Calu3 (cell line): ENCODE measurements around the gene GALE. TPM values are rescaled to one million over a fixed set of nuclear protein-coding genes. Genes with fewer than 3 reads are reported as not detected.
"Not testable (repeated sequence)": the region's sequence is repeated elsewhere in the genome, so short reads cannot be mapped to it uniquely, and the experiment has no call there.

Source experiments
- Bru-seq: library from RNA; stranded (reverse); fragments of 400-500 nt; gene quantifications from one replicate; lab custom pipeline; 2021; lab: Mats Ljungman, UMichigan
- BruChase-seq, 2 experiments: library from RNA; stranded (reverse); fragments of 400-500 nt; gene quantifications; one replicate each; lab custom pipeline; 2021; lab: Mats Ljungman, UMichigan
- BruUV-seq: library from RNA; stranded (reverse); fragments of 400-500 nt; replicated peaks from 2 replicates; lab custom pipeline; 2021; lab: Mats Ljungman, UMichigan
- CTCF ChIA-PET: fragments of 300-600 bp; sonication (Branson Sonifier 250); formaldehyde crosslinking; loops from one replicate; lab custom pipeline; 2022; ENCODE audit warnings: antibody characterized with exemption; lab: Charles Lee
- DNase-seq: peaks from one replicate; pipeline ENCODE4 v3.0.0; 2022
- H3K27ac Mint-ChIP-seq: one replicate; pipeline ENCODE4 v1.8.0; 2022; ENCODE audit warnings: mixed read lengths; ENCODE audit not compliant: unreplicated experiment
- H3K27me3 Mint-ChIP-seq: one replicate; pipeline ENCODE4 v1.8.0; 2022; ENCODE audit warnings: mixed read lengths; ENCODE audit not compliant: unreplicated experiment
- H3K36me3 Mint-ChIP-seq: one replicate; pipeline ENCODE4 v1.8.0; 2022; ENCODE audit warnings: mild to moderate bottlenecking, moderate library complexity, mixed read lengths; ENCODE audit not compliant: insufficient read depth, unreplicated experiment
- H3K4me1 Mint-ChIP-seq: one replicate; pipeline ENCODE4 v1.8.0; 2022; ENCODE audit warnings: mild to moderate bottlenecking, low read depth, mixed read lengths; ENCODE audit not compliant: unreplicated experiment
- H3K4me3 Mint-ChIP-seq: one replicate; pipeline ENCODE4 v1.8.0; 2022; ENCODE audit warnings: mild to moderate bottlenecking, low read depth, moderate library complexity, mixed read lengths; ENCODE audit not compliant: unreplicated experiment
- H3K9me3 Mint-ChIP-seq: one replicate; pipeline ENCODE4 v1.8.0; 2022; ENCODE audit warnings: low read depth, mixed read lengths; ENCODE audit not compliant: unreplicated experiment
- CTCF ChIP-seq: fragments of 200-600 bp; IDR thresholded peaks from one replicate; pipeline ENCODE4 v1.8.0; 2022; ENCODE audit warnings: antibody characterized with exemption; ENCODE audit not compliant: unreplicated experiment
- intact Hi-C: fragments of 100-400 bp; cut with micrococcal nuclease; formaldehyde crosslinking; loops from one replicate; pipeline ENCODE4 v1.10.0; 2022; ENCODE audit not compliant: unreplicated experiment
- long read RNA-seq: library from polyadenylated mRNA; stranded (forward); transcript quantifications from one replicate; pipeline ENCODE4 v2.0.0, GENCODE V29; 2022
- total RNA-seq: library from RNA; stranded (reverse); gene quantifications from 2 replicates; pipeline ENCODE4 v1.2.3, GENCODE V29; 2022

GALE gene
- 76.7 and 97.9 TPM in 2 replicates for total RNA-seq
- Bru-seq, nascent RNA, result percentile 72 among the genes with signal in this experiment
- percentile 87 among the genes with signal in this experiment for BruChase-seq, experiment 1, labeled RNA remaining after a 6-hour chase
- percentile 79 among the genes with signal in this experiment for BruChase-seq, experiment 2, labeled RNA remaining after a 2-hour chase
- long read RNA-seq, transcript GALE-216 (12 exons, 1,566 nt), result major isoform, 62 of 150 reads
- long read RNA-seq, partial matches to known transcripts, result 19 of 150 reads
- long read RNA-seq, other reads (novel, unspliced or antisense), result 63 of 150 reads

- BruUV-seq, result no TSS peak
- H3K27me3 Mint-ChIP-seq, result no peaks in the 10 kb centered on the region
- peak within 1 kb of the TSS; percentile 83 for H3K4me3 Mint-ChIP-seq
- H3K36me3 Mint-ChIP-seq, result peaks cover 56% of the 10 kb centered on the region
- intact Hi-C loops, result loop anchor here (10.0 kb wide), 1 partner anchor 344 kb away; the partner anchor contains the start of gene IL22RA1
- peak within 1 kb of the TSS; percentile 93 for H3K27ac Mint-ChIP-seq
- H3K4me1 Mint-ChIP-seq, result no peaks in the 10 kb centered on the region
- TF ChIP-seq CTCF, result no peak
- no peaks in the 10 kb centered on the region for H3K9me3 Mint-ChIP-seq
- peak; percentile 90 for DNase-seq
- CTCF ChIA-PET, result interaction anchor here (0.8 kb wide), 1 partner anchor 29 kb away, joined by 3 read pairs; no protein-coding TSS in a partner anchor
Observed at GRCh38 chr1:23800400-23801337, at the start of gene GALE. Gene GALE, minus strand, starts transcription at chr1:23800754. Its CDS starts 1,747 bp downstream, at chr1:23799007.

- no peak for TF ChIP-seq CTCF
- Mint-ChIP-seq H3K27ac (no peak overlapping the region), H3K9me3 (no peaks in the 10 kb centered on the region), H3K4me3 (no peak overlapping the region), H3K4me1 (no peaks in the 10 kb centered on the region), H3K36me3 (no peaks in the 10 kb centered on the region), H3K27me3 (no peaks in the 10 kb centered on the region)
- no TSS peak for BruUV-seq
- CTCF ChIA-PET, result no interaction called here
- no peak for DNase-seq
- intact Hi-C loops, result no loop called here
Observed at GRCh38 chr1:23848673-23849616, 48.4 kb upstream of the GALE start.

GRCh38 chr1:23847482-23848095, 47.0 kb upstream of the GALE start:
- H3K4me1 Mint-ChIP-seq, CTCF ChIA-PET, H3K27me3 Mint-ChIP-seq, H3K4me3 Mint-ChIP-seq, H3K36me3 Mint-ChIP-seq, H3K9me3 Mint-ChIP-seq, DNase-seq, BruUV-seq, H3K27ac Mint-ChIP-seq, intact Hi-C loops: not testable (repeated sequence)

- DNase-seq, result no peak
- TSS peak; percentile 66 for BruUV-seq
- no peaks in the 10 kb centered on the region for H3K4me1 Mint-ChIP-seq
- H3K36me3 Mint-ChIP-seq, result no peaks in the 10 kb centered on the region
- H3K27me3 Mint-ChIP-seq, result no peaks in the 10 kb centered on the region
- TF ChIP-seq CTCF, result no peak
- H3K4me3 Mint-ChIP-seq, result no peak overlapping the region
- intact Hi-C loops, result no loop called here
- CTCF ChIA-PET, result no interaction called here
- no peak overlapping the region for H3K27ac Mint-ChIP-seq
- no peaks in the 10 kb centered on the region for H3K9me3 Mint-ChIP-seq
Observed at GRCh38 chr1:23845163-23845562, 44.6 kb upstream of the GALE start.
